ENCODE measurements around the gene CDK5RAP1. TPM values are rescaled to one million over a fixed set of nuclear protein-coding genes. Genes with fewer than 3 reads are reported as not detected.

CDK5RAP1 gene
- total and polyA plus RNA-seq, 9 of the 15 experiments (the other 6 are each of a cell fraction or from before 2014, with no cell fraction given): 41.6 to 127 (median 58.3) TPM

- TF ChIP-seq NKRF (IDR thresholded peaks at IDR 0.05; ENCODE audit: borderline replicate concordance): peak; percentile 87
- peak; percentile 46; the same call in 1 of the 2 replicates for TF ChIP-seq KLF13 (tag; IDR thresholded peaks at IDR 0.05; ENCODE audit: borderline replicate concordance, low read depth)
- peak; percentile 90 for TF ChIP-seq POLR2A (conservative IDR thresholded peaks at IDR 0.05)
- TF ChIP-seq ZNF143 (CRISPR knock-in tag; IDR thresholded peaks at IDR 0.05): no peak
- peak; percentile 74 to 89 for TF ChIP-seq SIN3A (IDR thresholded peaks at IDR 0.05; ENCODE audit: borderline replicate concordance in 2 of 2, control insufficient read depth in 1 of 2, low read depth in 2 of 2, low read length in 2 of 2)
- TF ChIP-seq HDAC1 (IDR thresholded peaks at IDR 0.05): peak; percentile 77 to 95; a peak in 3 of 4 replicates
- TF ChIP-seq, protein P1, sequence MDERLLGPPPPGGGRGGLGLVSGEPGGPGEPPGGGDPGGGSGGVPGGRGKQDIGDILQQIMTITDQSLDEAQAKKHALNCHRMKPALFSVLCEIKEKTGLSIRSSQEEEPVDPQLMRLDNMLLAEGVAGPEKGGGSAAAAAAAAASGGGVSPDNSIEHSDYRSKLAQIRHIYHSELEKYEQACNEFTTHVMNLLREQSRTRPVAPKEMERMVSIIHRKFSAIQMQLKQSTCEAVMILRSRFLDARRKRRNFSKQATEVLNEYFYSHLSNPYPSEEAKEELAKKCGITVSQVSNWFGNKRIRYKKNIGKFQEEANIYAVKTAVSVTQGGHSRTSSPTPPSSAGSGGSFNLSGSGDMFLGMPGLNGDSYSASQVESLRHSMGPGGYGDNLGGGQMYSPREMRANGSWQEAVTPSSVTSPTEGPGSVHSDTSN (CRISPR knock-in tag; IDR thresholded peaks at IDR 0.05; ENCODE audit: low read depth): no peak
- TF ChIP-seq, protein P1 (tag; conservative IDR thresholded peaks at IDR 0.05; ENCODE audit: low read depth): no peak
- no peak for TF ChIP-seq ZKSCAN3 (CRISPR knock-in tag; IDR thresholded peaks at IDR 0.05)
- TF ChIP-seq POLR2G (IDR thresholded peaks at IDR 0.05; ENCODE audit: low read depth, low read length): peak; percentile 88
- TF ChIP-seq CHAMP1 (IDR thresholded peaks at IDR 0.05): peak; percentile 70
- TF ChIP-seq, protein P2, sequence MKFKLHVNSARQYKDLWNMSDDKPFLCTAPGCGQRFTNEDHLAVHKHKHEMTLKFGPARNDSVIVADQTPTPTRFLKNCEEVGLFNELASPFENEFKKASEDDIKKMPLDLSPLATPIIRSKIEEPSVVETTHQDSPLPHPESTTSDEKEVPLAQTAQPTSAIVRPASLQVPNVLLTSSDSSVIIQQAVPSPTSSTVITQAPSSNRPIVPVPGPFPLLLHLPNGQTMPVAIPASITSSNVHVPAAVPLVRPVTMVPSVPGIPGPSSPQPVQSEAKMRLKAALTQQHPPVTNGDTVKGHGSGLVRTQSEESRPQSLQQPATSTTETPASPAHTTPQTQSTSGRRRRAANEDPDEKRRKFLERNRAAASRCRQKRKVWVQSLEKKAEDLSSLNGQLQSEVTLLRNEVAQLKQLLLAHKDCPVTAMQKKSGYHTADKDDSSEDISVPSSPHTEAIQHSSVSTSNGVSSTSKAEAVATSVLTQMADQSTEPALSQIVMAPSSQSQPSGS (CRISPR knock-in tag; IDR thresholded peaks at IDR 0.05): no peak
- TF ChIP-seq ZNF24 (IDR thresholded peaks at IDR 0.05): peak; percentile 74
- peak in 1 of 2 experiments; percentile 92; a peak in 2 of 3 replicates for TF ChIP-seq CBX3 (IDR thresholded peaks at IDR 0.05; ENCODE audit: borderline replicate concordance in 1 of 2, low read length in 2 of 2)
- peak; percentile 66; the same call in 1 of the 2 replicates for TF ChIP-seq TRIM28 (IDR thresholded peaks at IDR 0.05)
- 0 out of 2 replicates have a peak, but pooled peaks have one; percentile 56 for TF ChIP-seq RHOXF2B (CRISPR knock-in tag; conservative IDR thresholded peaks at IDR 0.05)
- TF ChIP-seq RBM22 (IDR thresholded peaks at IDR 0.05; ENCODE audit: low read depth, low read length, poor library complexity, severe bottlenecking): peak; percentile 40
- no peak for TF ChIP-seq KDM1A (IDR thresholded peaks at IDR 0.05)
- no peak for TF ChIP-seq LEF1 (IDR thresholded peaks at IDR 0.05)
- peak; percentile 46 for TF ChIP-seq HMGN3 (IDR thresholded peaks at IDR 0.05; ENCODE audit: borderline replicate concordance, extremely low read depth, insufficient read length, low read depth, low read length)
Measured at GRCh38 chr20:33401184-33401920, at the start of gene CDK5RAP1 (continued).
